Neural cell (in vitro differentiated cells): ENCODE results near the gene NR1I3. TPM values are rescaled to one million over a fixed set of nuclear protein-coding genes. Genes with fewer than 3 reads are reported as not detected.

ENCODE experiments used
- H2AFZ ChIP-seq: fragments of 200-600, 300-800 bp; sonication (generic), shearing (Covaris generic); 2 replicates; pipeline ENCODE4 v1.6.0; 2014; ENCODE audit warnings: low read depth, mild to moderate bottlenecking, antibody characterized with exemption, low read length, moderate library complexity
- H3F3A ChIP-seq: fragments of 200-600 bp; shearing (Covaris generic); 2 replicates; pipeline ENCODE4 v1.6.1; 2016; ENCODE audit warnings: mild to moderate bottlenecking, moderate library complexity, mixed read lengths, antibody characterized with exemption, low read length; ENCODE audit not compliant: insufficient read depth, poor library complexity, severe bottlenecking
- H3K27ac ChIP-seq: fragments of 200-600, 300-800 bp; sonication (generic), shearing (Covaris generic); 2 replicates; pipeline ENCODE4 v1.5.1; 2014; ENCODE audit warnings: mild to moderate bottlenecking, low read length, moderate library complexity
- H3K27me3 ChIP-seq: fragments of 300-800, 200-600 bp; sonication (generic), shearing (Covaris generic); 2 replicates; pipeline ENCODE4 v1.6.0; 2014; ENCODE audit warnings: mild to moderate bottlenecking, low read depth, low read length, moderate library complexity; ENCODE audit not compliant: insufficient read depth
- H3K36me3 ChIP-seq: fragments of 300-800, 200-600 bp; sonication (generic), shearing (Covaris generic); 2 replicates; pipeline ENCODE4 v1.5.1; 2014; ENCODE audit warnings: mild to moderate bottlenecking, antibody characterized with exemption, low read length, moderate library complexity; ENCODE audit not compliant: insufficient read depth
- H3K4me2 ChIP-seq: fragments of 300-800, 200-600 bp; sonication (generic), shearing (Covaris generic); 2 replicates; pipeline ENCODE4 v1.6.0; 2014; ENCODE audit warnings: mild to moderate bottlenecking, low read length
- H3K4me3 ChIP-seq: fragments of 300-800, 200-600 bp; sonication (generic), shearing (Covaris generic); 2 replicates; pipeline ENCODE4 v1.5.1; 2014; ENCODE audit warnings: mild to moderate bottlenecking, low read length, moderate library complexity
- H3K79me2 ChIP-seq: fragments of 200-600 bp; shearing (Covaris generic); replicated peaks from 2 replicates; pipeline ENCODE4 v1.6.0; 2014; ENCODE audit warnings: mild to moderate bottlenecking, low read length, moderate library complexity; ENCODE audit not compliant: insufficient read depth
- H3K9ac ChIP-seq: fragments of 300-800, 200-600 bp; sonication (generic), shearing (Covaris generic); 2 replicates; pipeline ENCODE4 v1.6.1; 2016; ENCODE audit warnings: mild to moderate bottlenecking, low read length, mixed read lengths
- H3K9me2 ChIP-seq: fragments of 200-600 bp; shearing (Covaris generic); 2 replicates; pipeline ENCODE4 v1.6.1; 2016; ENCODE audit warnings: mild to moderate bottlenecking, low read length, mixed read lengths; ENCODE audit not compliant: insufficient read depth
- H3K9me3 ChIP-seq: fragments of 200-600, 300-800 bp; sonication (generic), shearing (Covaris generic); 2 replicates; pipeline ENCODE4 v1.6.1; 2016; ENCODE audit warnings: mild to moderate bottlenecking, mixed run types, low read length, moderate library complexity, mixed read lengths
- H4K20me1 ChIP-seq: fragments of 200-600 bp; shearing (Covaris generic); 2 replicates; pipeline ENCODE4 v1.6.1; 2016; ENCODE audit warnings: mild to moderate bottlenecking, mixed run types; ENCODE audit not compliant: insufficient read depth
- CTCF ChIP-seq: fragments of 450-650 bp; IDR thresholded peaks from 2 replicates; pipeline ENCODE4 v1.5.1; 2014; ENCODE audit warnings: antibody characterized with exemption, mild to moderate bottlenecking, moderate library complexity; ENCODE audit not compliant: poor library complexity, severe bottlenecking
- EP300 ChIP-seq: fragments of 450-650 bp; conservative IDR thresholded peaks from 2 replicates; pipeline ENCODE4 v1.6.1; 2014; ENCODE audit warnings: antibody characterized with exemption, mild to moderate bottlenecking, moderate library complexity; ENCODE audit not compliant: poor library complexity, severe bottlenecking
- EZH2 ChIP-seq: fragments of 200-600, 300-800 bp; shearing (Covaris generic), sonication (generic); IDR thresholded peaks from 2 replicates; pipeline ENCODE4 v1.6.1; 2014; ENCODE audit warnings: antibody characterized with exemption, low read length, borderline replicate concordance, mild to moderate bottlenecking; ENCODE audit not compliant: insufficient read depth, poor library complexity, severe bottlenecking
- MXI1 ChIP-seq: fragments of 450-650 bp; conservative IDR thresholded peaks from 2 replicates; pipeline ENCODE4 v1.6.1; 2014; ENCODE audit warnings: antibody characterized with exemption, mild to moderate bottlenecking; ENCODE audit not compliant: poor library complexity, severe bottlenecking
- POLR2AphosphoS5 ChIP-seq: IDR thresholded peaks from 2 replicates; pipeline ENCODE4 v1.6.1; 2012
- RAD21 ChIP-seq: fragments of 450-650 bp; conservative IDR thresholded peaks from 2 replicates; pipeline ENCODE4 v1.6.1; 2014; ENCODE audit warnings: antibody characterized with exemption, mild to moderate bottlenecking, moderate library complexity
- REST ChIP-seq: IDR thresholded peaks from 2 replicates; pipeline ENCODE4 v1.6.1; 2012; ENCODE audit warnings: borderline replicate concordance
- SMC3 ChIP-seq: fragments of 450-650 bp; conservative IDR thresholded peaks from 2 replicates; pipeline ENCODE4 v1.6.1; 2014; ENCODE audit warnings: antibody characterized with exemption, mild to moderate bottlenecking, moderate library complexity; ENCODE audit not compliant: poor library complexity
- TAF1 ChIP-seq: IDR thresholded peaks from 2 replicates; pipeline ENCODE4 v1.6.1; 2012; ENCODE audit warnings: low read depth
- polyA plus RNA-seq: library from polyadenylated mRNA; depleted of rRNA; stranded (reverse); fragments of >200 nt; gene quantifications from 2 replicates; pipeline ENCODE4 v1.2.3, GENCODE V29; 2014

The NR1I3 gene
- polyA plus RNA-seq, 1 donor from 2014 or later, result not detected

- Histone ChIP-seq H3K79me2 (no peaks in the 10 kb centered on the region), H3K9ac (no peak overlapping the region), H4K20me1 (no peaks in the 10 kb centered on the region), H3K36me3 (no peaks in the 10 kb centered on the region), H3K27ac (no peak overlapping the region), H3F3A (no peaks in the 10 kb centered on the region), H3K27me3 (no peaks in the 10 kb centered on the region), H3K4me2 (no peak overlapping the region), H3K9me2 (no peaks in the 10 kb centered on the region), H3K4me3 (no peak overlapping the region), H2AFZ (no peak overlapping the region), H3K9me3 (no peaks in the 10 kb centered on the region)
- TF ChIP-seq EZH2 (no peak), REST (no peak), MXI1 (no peak), RAD21 (no peak), POLR2AphosphoS5 (no peak), TAF1 (no peak)
Measured at GRCh38 chr1:161273402-161273801, 35.4 kb upstream of the NR1I3 start.

GRCh38 chr1:161267321-161267720 lies 29.3 kb upstream of the NR1I3 start:
- TF ChIP-seq CTCF (no peak), POLR2AphosphoS5 (no peak), SMC3 (no peak), RAD21 (no peak), TAF1 (no peak), EP300 (no peak), MXI1 (no peak), REST (no peak), EZH2 (no peak)
- H3K9ac ChIP-seq, result no peak overlapping the region
- no peaks in the 10 kb centered on the region for H3K27me3 ChIP-seq
- peak overlapping the region; percentile 29 for H3K4me3 ChIP-seq
- H2AFZ ChIP-seq, result no peak overlapping the region
- no peaks in the 10 kb centered on the region for H3F3A ChIP-seq
- H3K36me3 ChIP-seq, result no peaks in the 10 kb centered on the region
- no peak overlapping the region for H3K27ac ChIP-seq
- no peaks in the 10 kb centered on the region for H3K79me2 ChIP-seq
- no peaks in the 10 kb centered on the region for H4K20me1 ChIP-seq
- H3K4me2 ChIP-seq, result peak overlapping the region; percentile 25
- H3K9me3 ChIP-seq, result no peaks in the 10 kb centered on the region
- H3K9me2 ChIP-seq, result no peaks in the 10 kb centered on the region
